Activated effector memory CD4-positive, alpha-beta T cell treated with Interleukin-2 at 50 U/mL for 16 hours (primary cell): ENCODE results near the gene DGKG.

Experiments
- DNase-seq: peaks from one replicate; pipeline ENCODE4 v3.0.0-alpha.2; 2020

The DGKG gene

GRCh38 chr3:186268616-186269448 is 93.2 kb downstream of the DGKG start:
- no peak for DNase-seq

- DNase-seq: no peak
Measured at GRCh38 chr3:186267758-186268157, 94.3 kb downstream of the DGKG start.

- no peak for DNase-seq
Measured at GRCh38 chr3:186264608-186265400, 97.2 kb downstream of the DGKG start.

- no peak for DNase-seq
Measured at GRCh38 chr3:186261638-186262037, 100.4 kb downstream of the DGKG start.

- no peak for DNase-seq
Measured at GRCh38 chr3:186260726-186261125, 101.3 kb downstream of the DGKG start.

GRCh38 chr3:186259612-186260383 is 102.2 kb downstream of the DGKG start:
- peak; percentile 59 for DNase-seq

- DNase-seq: no peak
Measured at GRCh38 chr3:186258968-186259367, 103.1 kb downstream of the DGKG start.

GRCh38 chr3:186257866-186258265 is 104.2 kb downstream of the DGKG start:
- DNase-seq: no peak

- no peak for DNase-seq
Measured at GRCh38 chr3:186255703-186256331, 106.2 kb downstream of the DGKG start.

GRCh38 chr3:186254676-186255650 is 107.1 kb downstream of the DGKG start:
- DNase-seq: no peak

GRCh38 chr3:186251948-186252619 is 110.0 kb downstream of the DGKG start:
- no peak for DNase-seq

- DNase-seq: no peak
Measured at GRCh38 chr3:186248850-186249249, 113.2 kb downstream of the DGKG start.

GRCh38 chr3:186247821-186248814 is 113.9 kb downstream of the DGKG start:
- no peak for DNase-seq

GRCh38 chr3:186246941-186247340 is 115.1 kb downstream of the DGKG start:
- DNase-seq: no peak

GRCh38 chr3:186244016-186244415 is 118.0 kb downstream of the DGKG start:
- no peak for DNase-seq

- no peak for DNase-seq
Measured at GRCh38 chr3:186241910-186242821, 119.9 kb downstream of the DGKG start.

- DNase-seq: no peak
Measured at GRCh38 chr3:186239321-186239720, 122.7 kb downstream of the DGKG start.

- no peak for DNase-seq
Measured at GRCh38 chr3:186237915-186238314, 124.1 kb downstream of the DGKG start.
